Astrocyte (in vitro differentiated cells and primary cell): ENCODE data around the gene ZBTB16. TPM values are rescaled to one million over a fixed set of nuclear protein-coding genes. Genes with fewer than 3 reads are reported as not detected.

Source experiments
- DNase-seq: peaks from one replicate; pipeline ENCODE4 v3.0.0-alpha.2; 2010; ENCODE audit warnings: low read depth
- FAIRE-seq: peaks from 2 replicates; lab custom pipeline; 2011; peaks lifted over from hg19 to GRCh38; lab: Jason Lieb, UNC
- H2AFZ ChIP-seq: 2 replicates; pipeline ENCODE4 v1.6.0; 2012; ENCODE audit warnings: low read depth, low read length, inconsistent platforms
- H3K27ac ChIP-seq: 2 replicates; pipeline ENCODE4 v1.5.1; 2011; ENCODE audit warnings: low read depth, low read length, inconsistent platforms
- H3K27me3 ChIP-seq: 2 replicates; pipeline ENCODE4 v1.6.0; 2011; ENCODE audit warnings: low read length, inconsistent platforms; ENCODE audit not compliant: insufficient read depth
- H3K36me3 ChIP-seq: 2 replicates; pipeline ENCODE4 v1.5.1; 2011; ENCODE audit warnings: low read length, inconsistent platforms; ENCODE audit not compliant: insufficient read depth
- H3K4me1 ChIP-seq: 2 replicates; pipeline ENCODE4 v1.5.1; 2011; ENCODE audit warnings: low read length, inconsistent platforms; ENCODE audit not compliant: insufficient read depth
- H3K4me2 ChIP-seq: 2 replicates; pipeline ENCODE4 v1.6.0; 2012; ENCODE audit warnings: low read length, inconsistent platforms
- H3K4me3 ChIP-seq: 2 replicates; pipeline ENCODE4 v1.5.1; 2011; ENCODE audit warnings: low read depth, mild to moderate bottlenecking, low read length, inconsistent platforms; ENCODE audit not compliant: insufficient read depth
- H3K79me2 ChIP-seq: 2 replicates; pipeline ENCODE4 v1.6.0; 2012; ENCODE audit warnings: mild to moderate bottlenecking, low read length, inconsistent platforms; ENCODE audit not compliant: insufficient read depth
- H3K9ac ChIP-seq: 2 replicates; pipeline ENCODE4 v1.6.0; 2012; ENCODE audit warnings: mild to moderate bottlenecking, low read length, inconsistent platforms
- H3K9me3 ChIP-seq: 2 replicates; pipeline ENCODE4 v1.5.1; 2012; ENCODE audit warnings: low read depth, mild to moderate bottlenecking, low read length, inconsistent platforms; ENCODE audit not compliant: insufficient read depth
- H4K20me1 ChIP-seq: 2 replicates; pipeline ENCODE4 v1.6.0; 2012; ENCODE audit warnings: low read length, inconsistent platforms; ENCODE audit not compliant: insufficient read depth
- H3K27ac Mint-ChIP-seq: one replicate; pipeline ENCODE4 v1.8.0; 2021; ENCODE audit warnings: mild to moderate bottlenecking, mixed read lengths; ENCODE audit not compliant: unreplicated experiment
- H3K27me3 Mint-ChIP-seq: one replicate; pipeline ENCODE4 v1.8.0; 2021; ENCODE audit warnings: low read depth, mixed read lengths; ENCODE audit not compliant: unreplicated experiment
- H3K36me3 Mint-ChIP-seq: one replicate; pipeline ENCODE4 v1.8.0; 2021; ENCODE audit warnings: low read depth, mixed read lengths; ENCODE audit not compliant: unreplicated experiment
- H3K4me1 Mint-ChIP-seq: one replicate; pipeline ENCODE4 v1.8.0; 2021; ENCODE audit warnings: low read depth, mixed read lengths; ENCODE audit not compliant: unreplicated experiment
- H3K4me3 Mint-ChIP-seq: one replicate; pipeline ENCODE4 v1.8.0; 2021; ENCODE audit warnings: mild to moderate bottlenecking, moderate library complexity, mixed read lengths; ENCODE audit not compliant: unreplicated experiment
- H3K9me3 Mint-ChIP-seq: one replicate; pipeline ENCODE4 v1.8.0; 2021; ENCODE audit warnings: mild to moderate bottlenecking, mixed read lengths; ENCODE audit not compliant: unreplicated experiment
- CTCF ChIP-seq: IDR thresholded peaks from 2 replicates; pipeline ENCODE4 v1.5.1; 2011; ENCODE audit warnings: low read depth, mild to moderate bottlenecking, inconsistent platforms, low read length, moderate library complexity; ENCODE audit not compliant: insufficient read depth
- EZH2 ChIP-seq: IDR thresholded peaks from 2 replicates; pipeline ENCODE4 v1.6.1; 2012; ENCODE audit warnings: mild to moderate bottlenecking, low read length, inconsistent platforms; ENCODE audit not compliant: insufficient read depth
- total RNA-seq: library from RNA; stranded (reverse); gene quantifications from 2 replicates; pipeline ENCODE4 v1.2.1, GENCODE V29; 2021

ZBTB16 gene
- total RNA-seq, 1 donor from 2014 or later, result 0.50 TPM

- Histone ChIP-seq H3K79me2 (no peaks in the 10 kb centered on the region), H3K36me3 (no peaks in the 10 kb centered on the region), H3K4me2 (no peak overlapping the region), H3K4me3 (no peak overlapping the region), H3K9ac (no peak overlapping the region), H3K27me3 (peaks cover 32% of the 10 kb centered on the region), H2AFZ (no peak overlapping the region), H4K20me1 (no peaks in the 10 kb centered on the region), H3K9me3 (no peaks in the 10 kb centered on the region), H3K27ac (no peak overlapping the region), H3K4me1 (no peaks in the 10 kb centered on the region)
- Mint-ChIP-seq H3K27me3 (peaks cover 22% of the 10 kb centered on the region), H3K9me3 (peaks cover 4% of the 10 kb centered on the region), H3K27ac (no peak overlapping the region), H3K4me3 (no peak overlapping the region), H3K4me1 (no peaks in the 10 kb centered on the region), H3K36me3 (no peaks in the 10 kb centered on the region)
- FAIRE-seq (no peak), DNase-seq (no peak)
- TF ChIP-seq EZH2, result no peak
- no peak for TF ChIP-seq CTCF
Observed at GRCh38 chr11:114270531-114271270, 211.2 kb downstream of the ZBTB16 start.

DNA sequence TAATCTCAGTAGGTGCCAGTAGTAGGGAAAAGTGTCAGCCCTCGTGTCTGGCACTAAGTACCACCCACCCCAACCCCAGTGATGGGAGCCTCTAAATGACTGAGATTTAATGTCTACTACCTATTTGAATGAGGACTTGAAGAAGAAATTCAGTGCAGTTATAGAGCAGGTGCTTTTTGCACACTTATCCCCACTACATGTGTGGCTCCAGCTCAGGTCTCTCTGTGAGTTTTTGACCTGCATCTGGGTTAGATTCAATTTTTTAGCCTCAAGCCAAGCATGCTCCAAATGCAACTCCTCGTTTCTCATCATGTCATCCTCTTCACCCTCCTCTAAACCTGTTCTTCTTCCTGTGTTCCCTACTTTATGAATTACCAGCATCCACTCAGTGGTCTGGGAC is 211.8 kb downstream of the ZBTB16 start:
- H3K4me2 ChIP-seq, result no peak overlapping the region

More for the DNA sequence above, 211.8 kb downstream of the ZBTB16 start:
- Histone ChIP-seq H3K4me3 (no peak overlapping the region), H3K9ac (no peak overlapping the region), H3K4me1 (no peaks in the 10 kb centered on the region), H3K79me2 (no peaks in the 10 kb centered on the region), H2AFZ (no peak overlapping the region), H3K36me3 (no peaks in the 10 kb centered on the region), H3K27me3 (peaks cover 32% of the 10 kb centered on the region), H3K27ac (no peak overlapping the region), H4K20me1 (no peaks in the 10 kb centered on the region), H3K9me3 (no peaks in the 10 kb centered on the region)
- TF ChIP-seq CTCF, result no peak
- TF ChIP-seq EZH2, result no peak
- FAIRE-seq (no peak), DNase-seq (no peak)
- no peak overlapping the region for H3K27ac Mint-ChIP-seq
- H3K9me3 Mint-ChIP-seq, result peaks cover 4% of the 10 kb centered on the region
- H3K4me3 Mint-ChIP-seq, result no peak overlapping the region
- H3K4me1 Mint-ChIP-seq, result no peaks in the 10 kb centered on the region
- H3K36me3 Mint-ChIP-seq, result no peaks in the 10 kb centered on the region
- peaks cover 25% of the 10 kb centered on the region for H3K27me3 Mint-ChIP-seq
